HG02623 (cell line): ENCODE measurements around the gene TKTL2.

Experiments used
- ATAC-seq: cut with Tn5 transposase; IDR thresholded peaks from one replicate; pipeline ENCODE4 v1.9.1; 2021; ENCODE audit warnings: moderate library complexity; ENCODE audit not compliant: unreplicated experiment

Gene TKTL2

GRCh38 chr4:163473576-163473975 is at the start of gene TKTL2:
Gene TKTL2 (minus strand): TSS chr4:163473754. CDS start chr4:163473734, 20 bp downstream.
- no peak for ATAC-seq

GRCh38 chr4:163515198-163515597 is 41.6 kb upstream of the TKTL2 start:
- no peak for ATAC-seq

GRCh38 chr4:163505374-163505773 is 31.8 kb upstream of the TKTL2 start:
- no peak for ATAC-seq

GRCh38 chr4:163500586-163500985 is 27.0 kb upstream of the TKTL2 start:
- no peak for ATAC-seq

- ATAC-seq = no peak
Observed at GRCh38 chr4:163495900-163496299, 22.3 kb upstream of the TKTL2 start.

GRCh38 chr4:163494360-163495241 is 21.0 kb upstream of the TKTL2 start, which contains the start of gene TMA16:
Gene TMA16 (plus strand): TSS chr4:163494690. CDS start chr4:163494802, 112 bp downstream.
- ATAC-seq = peak; percentile 85

GRCh38 chr4:163493643-163494359 is 20.2 kb upstream of the TKTL2 start:
- no peak for ATAC-seq

GRCh38 chr4:163492951-163493504 is 19.5 kb upstream of the TKTL2 start:
- no peak for ATAC-seq

- ATAC-seq = no peak
Observed at GRCh38 chr4:163489929-163490328, 16.4 kb upstream of the TKTL2 start.

GRCh38 chr4:163486321-163486720 is 12.8 kb upstream of the TKTL2 start:
- ATAC-seq = no peak

GRCh38 chr4:163485589-163485988 is 12.0 kb upstream of the TKTL2 start:
- no peak for ATAC-seq

GRCh38 chr4:163484906-163485305 is 11.4 kb upstream of the TKTL2 start:
- ATAC-seq = peak; percentile 35

- peak; percentile 79 for ATAC-seq
Observed at GRCh38 chr4:163482190-163482589, 8.6 kb upstream of the TKTL2 start.

GRCh38 chr4:163476761-163477438 is 3.3 kb upstream of the TKTL2 start:
- ATAC-seq = no peak

GRCh38 chr4:163474027-163474426 is 473 bp upstream of the TKTL2 start:
- ATAC-seq = no peak

- no peak for ATAC-seq
Observed at GRCh38 chr4:163473130-163473529, 424 bp downstream of the TKTL2 start.

- no peak for ATAC-seq
Observed at GRCh38 chr4:163470391-163470790, 3.2 kb downstream of the TKTL2 start.

GRCh38 chr4:163467082-163467770 is 6.3 kb downstream of the TKTL2 start:
- ATAC-seq = no peak

GRCh38 chr4:163462556-163462955 is 11.0 kb downstream of the TKTL2 start:
- no peak for ATAC-seq

GRCh38 chr4:163448540-163449203 is 24.9 kb downstream of the TKTL2 start:
- no peak for ATAC-seq
